Measurements from ENCODE around the gene KRT6C.

KRT6C gene

GRCh38 chr12:52521568-52522266 lies 48.1 kb upstream of the KRT6C start:
- CTCF ChIA-PET, result interaction anchor here (0.6 to 3.5 kb wide), 3 partner anchors 15 to 365 kb away, joined by 4 to 14 read pairs (median 8); no protein-coding TSS in a partner anchor
- TF ChIP-seq WT1 (tag by site-specific recombination; IDR thresholded peaks at IDR 0.05) (no peak), ZNF416 (tag by site-specific recombination; IDR thresholded peaks at IDR 0.05) (no peak)
- no peak overlapping the region for H3K27ac ChIP-seq (ENCODE audit: extremely low read depth, low read depth, low read length)
- H3K4me3 ChIP-seq (ENCODE audit: low read depth, low read length), result no peak overlapping the region
- H3K36me3 ChIP-seq (ENCODE audit: control insufficient read depth in 2 of 2, insufficient read depth in 1 of 2, low read length in 2 of 2), result no peaks in the 10 kb centered on the region
- POLR2A ChIA-PET, result no interaction called here
- no peaks in the 10 kb centered on the region for H3K4me1 ChIP-seq (ENCODE audit: control insufficient read depth, insufficient read depth, low read length)
- H3K9me3 ChIP-seq (ENCODE audit: control insufficient read depth, insufficient read depth, low read depth, low read length), result no peaks in the 10 kb centered on the region

DNA sequence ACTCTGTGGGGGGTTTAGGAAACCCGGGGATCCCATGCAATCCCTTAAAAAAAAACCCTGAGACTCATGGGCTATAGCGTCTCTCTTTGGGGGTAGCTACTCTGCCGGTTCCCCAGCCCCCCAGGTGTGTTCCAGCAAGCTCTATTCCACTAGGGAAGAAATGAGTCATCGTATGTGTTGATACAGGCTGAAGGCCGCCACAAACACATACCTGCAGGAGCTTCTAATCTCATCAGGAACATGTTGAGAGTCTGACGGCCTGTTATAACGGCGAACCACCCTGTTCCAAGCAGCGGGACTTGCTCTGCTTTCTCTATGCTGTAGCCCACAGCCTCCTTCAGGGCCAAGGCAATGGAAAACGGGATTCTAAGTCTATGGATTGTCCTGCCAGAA lies 47.6 kb upstream of the KRT6C start:
- no peaks in the 10 kb centered on the region for H3K9me3 ChIP-seq (ENCODE audit: control insufficient read depth, insufficient read depth, low read depth, low read length)
- TF ChIP-seq ZNF544 (tag by site-specific recombination; IDR thresholded peaks at IDR 0.05) (no peak), ZNF10 (tag by site-specific recombination; IDR thresholded peaks at IDR 0.05) (no peak), ZNF488 (tag by site-specific recombination; IDR thresholded peaks at IDR 0.05) (no peak), ZIC2 (tag by site-specific recombination; IDR thresholded peaks at IDR 0.05) (0 out of 2 replicates have a peak, but pooled peaks have one; percentile 12), ZNF555 (tag by site-specific recombination; conservative IDR thresholded peaks at IDR 0.05) (no peak), ZNF747 (tag by site-specific recombination; IDR thresholded peaks at IDR 0.05) (no peak), ZNF843 (tag by site-specific recombination; IDR thresholded peaks at IDR 0.05) (no peak), ZNF184 (tag by site-specific recombination; IDR thresholded peaks at IDR 0.05) (no peak), PATZ1 (tag by site-specific recombination; IDR thresholded peaks at IDR 0.05) (0 out of 2 replicates have a peak, but pooled peaks have one; percentile 28), GLIS1 (tag by site-specific recombination; IDR thresholded peaks at IDR 0.05) (peak; percentile 67), ZNF311 (tag by site-specific recombination; IDR thresholded peaks at IDR 0.05; ENCODE audit: borderline replicate concordance) (no peak), ZNF2 (tag by site-specific recombination; IDR thresholded peaks at IDR 0.05) (no peak), SCRT2 (tag by site-specific recombination; IDR thresholded peaks at IDR 0.05) (no peak), IKZF3 (tag by site-specific recombination; IDR thresholded peaks at IDR 0.05) (no peak), HOXD13 (CRISPR knock-in tag; IDR thresholded peaks at IDR 0.05; ENCODE audit: borderline replicate concordance) (no peak), ZSCAN30 (tag by site-specific recombination; IDR thresholded peaks at IDR 0.05) (no peak), ZNF148 (tag by site-specific recombination; IDR thresholded peaks at IDR 0.05; ENCODE audit: borderline replicate concordance) (no peak), KLF1 (tag by site-specific recombination; IDR thresholded peaks at IDR 0.05) (no peak), ZNF692 (tag by site-specific recombination; IDR thresholded peaks at IDR 0.05) (no peak), GLIS2 (tag by site-specific recombination; IDR thresholded peaks at IDR 0.05) (0 out of 2 replicates have a peak, but pooled peaks have one; percentile 28), ZNF16 (tag by site-specific recombination; IDR thresholded peaks at IDR 0.05; ENCODE audit: low read depth) (no peak), ZBTB1 (tag by site-specific recombination; IDR thresholded peaks at IDR 0.05) (no peak), OSR2 (tag by site-specific recombination; IDR thresholded peaks at IDR 0.05) (no peak), KLF16 (tag by site-specific recombination; IDR thresholded peaks at IDR 0.05) (no peak), WT1 (tag by site-specific recombination; IDR thresholded peaks at IDR 0.05) (no peak)
- TF ChIP-seq, protein P1, sequence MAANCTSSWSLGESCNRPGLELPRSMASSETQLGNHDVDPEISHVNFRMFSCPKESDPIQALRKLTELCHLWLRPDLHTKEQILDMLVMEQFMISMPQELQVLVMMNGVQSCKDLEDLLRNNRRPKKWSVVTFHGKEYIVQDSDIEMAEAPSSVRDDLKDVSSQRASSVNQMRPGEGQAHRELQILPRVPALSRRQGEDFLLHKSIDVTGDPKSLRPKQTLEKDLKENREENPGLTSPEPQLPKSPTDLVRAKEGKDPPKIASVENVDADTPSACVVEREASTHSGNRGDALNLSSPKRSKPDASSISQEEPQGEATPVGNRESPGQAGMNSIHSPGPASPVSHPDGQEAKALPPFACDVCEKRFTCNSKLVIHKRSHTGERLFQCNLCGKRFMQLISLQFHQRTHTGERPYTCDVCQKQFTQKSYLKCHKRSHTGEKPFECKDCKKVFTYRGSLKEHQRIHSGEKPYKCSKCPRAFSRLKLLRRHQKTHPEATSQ (tag by site-specific recombination; IDR thresholded peaks at IDR 0.05), result no peak
- no peaks in the 10 kb centered on the region for H3K36me3 ChIP-seq (ENCODE audit: control insufficient read depth in 2 of 2, insufficient read depth in 1 of 2, low read length in 2 of 2)
- no peak overlapping the region for H3K4me3 ChIP-seq (ENCODE audit: low read depth, low read length)
- ChIA-PET CTCF (interaction anchor here (0.5 to 3.5 kb wide), 5 partner anchors 14 to 365 kb away, joined by 3 to 14 read pairs (median 6); no protein-coding TSS in a partner anchor), POLR2A (interaction anchor here (0.6 kb wide), 1 partner anchor 460 kb away, joined by 3 read pairs; no protein-coding TSS in a partner anchor)
- H3K4me1 ChIP-seq (ENCODE audit: control insufficient read depth, insufficient read depth, low read length), result no peaks in the 10 kb centered on the region
- H3K27ac ChIP-seq (ENCODE audit: extremely low read depth, low read depth, low read length), result no peak overlapping the region

All from HEK293 (cell line).